Progenitor cell of endocrine pancreas (in vitro differentiated cells): ENCODE results near the gene ZNF814. TPM values are rescaled to one million over a fixed set of nuclear protein-coding genes. Genes with fewer than 3 reads are reported as not detected.
A peak's percentile ranks its signal among the peaks of the same experiment; 100 is the strongest.
"Not testable (repeated sequence)": the region's sequence is repeated elsewhere in the genome, so short reads cannot be mapped to it uniquely, and the experiment has no call there.

Experiments used
- DNase-seq: peaks from one replicate; pipeline ENCODE4 v3.0.0; 2021; ENCODE audit warnings: low spot score; ENCODE audit not compliant: unreplicated experiment
- H3K27ac Mint-ChIP-seq: 2 replicates; pipeline ENCODE4 v1.8.0; 2021; ENCODE audit warnings: mild to moderate bottlenecking, moderate library complexity, mixed read lengths
- H3K27me3 Mint-ChIP-seq: 2 replicates; pipeline ENCODE4 v1.8.0; 2021; ENCODE audit warnings: mixed read lengths
- H3K36me3 Mint-ChIP-seq: 2 replicates; pipeline ENCODE4 v1.8.0; 2022; ENCODE audit warnings: mixed read lengths; ENCODE audit not compliant: insufficient read depth
- H3K4me1 Mint-ChIP-seq: 2 replicates; pipeline ENCODE4 v1.8.0; 2021; ENCODE audit warnings: low read depth, mixed read lengths
- H3K4me3 Mint-ChIP-seq: 2 replicates; pipeline ENCODE4 v1.8.0; 2021; ENCODE audit warnings: low read depth, mild to moderate bottlenecking, moderate library complexity, mixed read lengths
- H3K9me3 Mint-ChIP-seq: 2 replicates; pipeline ENCODE4 v1.8.0; 2021; ENCODE audit warnings: low read depth, mixed read lengths
- CTCF ChIP-seq: fragments of 200-600 bp; sonication (generic); IDR thresholded peaks from one replicate; pipeline ENCODE4 v1.5.0; 2021; ENCODE audit warnings: antibody characterized with exemption, mild to moderate bottlenecking; ENCODE audit not compliant: unreplicated experiment
- total RNA-seq: library from RNA; stranded (reverse); gene quantifications from 2 replicates; pipeline ENCODE4 v1.2.1, GENCODE V29; 2021

The ZNF814 gene
- total RNA-seq, 1 donor from 2014 or later, result 54.9 TPM

GRCh38 chr19:57872450-57872849 lies 16.4 kb downstream of the ZNF814 start:
- H3K27ac Mint-ChIP-seq, result peak overlapping the region; percentile 64
- H3K36me3 Mint-ChIP-seq, result peaks cover 84% of the 10 kb centered on the region
- peaks cover 53% of the 10 kb centered on the region for H3K9me3 Mint-ChIP-seq
- TF ChIP-seq CTCF, result no peak
- no peak for DNase-seq
- H3K27me3 Mint-ChIP-seq, result no peaks in the 10 kb centered on the region
- H3K4me1 Mint-ChIP-seq, result no peaks in the 10 kb centered on the region
- H3K4me3 Mint-ChIP-seq, result no peak overlapping the region

- no peaks in the 10 kb centered on the region for H3K27me3 Mint-ChIP-seq
- TF ChIP-seq CTCF, result no peak
- H3K27ac Mint-ChIP-seq, result peak overlapping the region; percentile 93
- H3K4me3 Mint-ChIP-seq, result no peak overlapping the region
- H3K9me3 Mint-ChIP-seq, result peaks cover 37% of the 10 kb centered on the region
- DNase-seq, result no peak
- H3K4me1 Mint-ChIP-seq, result no peaks in the 10 kb centered on the region
- peaks cover 83% of the 10 kb centered on the region for H3K36me3 Mint-ChIP-seq
Measured at GRCh38 chr19:57870225-57870624, 18.6 kb downstream of the ZNF814 start.

GRCh38 chr19:57869655-57870054 lies 19.2 kb downstream of the ZNF814 start:
- not testable (repeated sequence) for H3K27me3 Mint-ChIP-seq, DNase-seq, H3K4me3 Mint-ChIP-seq, H3K4me1 Mint-ChIP-seq
- peak overlapping the region; percentile 24 for H3K27ac Mint-ChIP-seq
- peaks cover 84% of the 10 kb centered on the region for H3K36me3 Mint-ChIP-seq
- peaks cover 35% of the 10 kb centered on the region for H3K9me3 Mint-ChIP-seq

GRCh38 chr19:57867868-57868492 lies 20.9 kb downstream of the ZNF814 start:
- Mint-ChIP-seq H3K36me3 (peaks cover 81% of the 10 kb centered on the region), H3K4me1 (no peaks in the 10 kb centered on the region), H3K4me3 (no peak overlapping the region), H3K27ac (peak overlapping the region; percentile 73), H3K27me3 (no peaks in the 10 kb centered on the region), H3K9me3 (peaks cover 20% of the 10 kb centered on the region)
- no peak for DNase-seq
- no peak for TF ChIP-seq CTCF

GRCh38 chr19:57862351-57862750 lies 26.5 kb downstream of the ZNF814 start:
- H3K27ac Mint-ChIP-seq, result not testable (repeated sequence)

GRCh38 chr19:57854117-57854516 lies 34.7 kb downstream of the ZNF814 start:
- H3K9me3 Mint-ChIP-seq, DNase-seq, H3K27me3 Mint-ChIP-seq, H3K4me3 Mint-ChIP-seq: not testable (repeated sequence)
- Mint-ChIP-seq H3K27ac (peak overlapping the region; percentile 59), H3K36me3 (peaks cover 30% of the 10 kb centered on the region), H3K4me1 (peaks cover 22% of the 10 kb centered on the region)

More at GRCh38 chr19:57862351-57862750, 26.5 kb downstream of the ZNF814 start:
- H3K36me3 Mint-ChIP-seq, result peaks cover 70% of the 10 kb centered on the region
- not testable (repeated sequence) for H3K27me3 Mint-ChIP-seq, H3K4me3 Mint-ChIP-seq, H3K9me3 Mint-ChIP-seq, H3K4me1 Mint-ChIP-seq, DNase-seq

GRCh38 chr19:57851812-57852603 lies 36.8 kb downstream of the ZNF814 start:
- H3K36me3 Mint-ChIP-seq, result peaks cover 19% of the 10 kb centered on the region
- H3K27ac Mint-ChIP-seq, result peak overlapping the region; percentile 99
- not testable (repeated sequence) for H3K9me3 Mint-ChIP-seq, DNase-seq, H3K27me3 Mint-ChIP-seq
- peak overlapping the region; percentile 33 for H3K4me3 Mint-ChIP-seq
- H3K4me1 Mint-ChIP-seq, result peaks cover 22% of the 10 kb centered on the region
